BJ (cell line): Measurements from ENCODE around the gene BTBD19. TPM values are rescaled to one million over a fixed set of nuclear protein-coding genes. Genes with fewer than 3 reads are reported as not detected.

Experiments used
- CTCF ChIA-PET: fragments of 350-600 bp; formaldehyde crosslinking; extraction: SDS; loops from one replicate; lab custom pipeline; 2021; ENCODE audit warnings: antibody characterized with exemption, inconsistent platforms; lab: Yijun Ruan, JAX
- POLR2A ChIA-PET: fragments of 300-600 bp; sonication (Branson Sonifier 250); formaldehyde crosslinking; extraction: SDS; loops from one replicate; lab custom pipeline; 2021; ENCODE audit warnings: antibody characterized with exemption; lab: Charles Lee
- DNase-seq: peaks from one replicate; pipeline ENCODE4 v3.0.0-alpha.2; 2011; ENCODE audit warnings: low read depth
- H3K27me3 ChIP-seq: 2 replicates; pipeline ENCODE4 v1.6.0; 2011; ENCODE audit warnings: low read length; ENCODE audit not compliant: control insufficient read depth, insufficient read depth
- H3K36me3 ChIP-seq: 2 replicates; pipeline ENCODE4 v1.5.1; 2011; ENCODE audit warnings: low read length; ENCODE audit not compliant: control insufficient read depth, insufficient read depth
- H3K4me3 ChIP-seq: 2 replicates; pipeline ENCODE4 v1.5.1; 2011; ENCODE audit warnings: low read depth, mild to moderate bottlenecking, control low read depth, low read length
- CTCF ChIP-seq: IDR thresholded peaks from 2 replicates; pipeline ENCODE4 v1.5.1; 2011; ENCODE audit warnings: low read depth, mild to moderate bottlenecking, control low read depth, inconsistent platforms, low read length, moderate library complexity; ENCODE audit not compliant: insufficient read depth
- polyA plus RNA-seq: library from polyadenylated mRNA; depleted of rRNA; stranded (reverse); fragments of >200 nt; gene quantifications from 2 replicates; pipeline ENCODE4 v1.2.3, GENCODE V29; 2011

The BTBD19 gene
- polyA plus RNA-seq, 1 experiment = 25.7 TPM

- POLR2A ChIA-PET = no interaction called here
- peaks cover 25% of the 10 kb centered on the region for H3K36me3 ChIP-seq
Observed at GRCh38 chr1:44778705-44779576, 29.4 kb upstream of the BTBD19 start.

GRCh38 chr1:44780583-44781121 is 27.7 kb upstream of the BTBD19 start:
- no peak overlapping the region for H3K4me3 ChIP-seq
- no peak for TF ChIP-seq CTCF
- POLR2A ChIA-PET = no interaction called here
- no peaks in the 10 kb centered on the region for H3K27me3 ChIP-seq
- peaks cover 25% of the 10 kb centered on the region for H3K36me3 ChIP-seq
- DNase-seq = no peak
- CTCF ChIA-PET = interaction anchor here (1.1 kb wide), 1 partner anchor 12 kb away, joined by 5 read pairs; no protein-coding TSS in a partner anchor

More at GRCh38 chr1:44778705-44779576, 29.4 kb upstream of the BTBD19 start:
- no peaks in the 10 kb centered on the region for H3K27me3 ChIP-seq
- H3K4me3 ChIP-seq = no peak overlapping the region
- no peak for TF ChIP-seq CTCF
- CTCF ChIA-PET = interaction anchor here (1.0 kb wide), 1 partner anchor 8 kb away, joined by 4 read pairs; no protein-coding TSS in a partner anchor
- no peak for DNase-seq

- Histone ChIP-seq H3K4me3 (peak overlapping the region; percentile 24), H3K27me3 (no peaks in the 10 kb centered on the region), H3K36me3 (peaks cover 11% of the 10 kb centered on the region)
- TF ChIP-seq CTCF = no peak
- POLR2A ChIA-PET = interaction anchor here (1.2 kb wide), 1 partner anchor 36 kb away, joined by 4 read pairs; no protein-coding TSS in a partner anchor
- CTCF ChIA-PET = interaction anchor here (0.7 to 3.4 kb wide), 4 partner anchors 9 to 231 kb away, joined by 3 to 10 read pairs (median 5); no protein-coding TSS in a partner anchor
- no peak for DNase-seq
Observed at GRCh38 chr1:44783697-44784093, 24.6 kb upstream of the BTBD19 start.

GRCh38 chr1:44784094-44785028 is 24.0 kb upstream of the BTBD19 start:
- ChIA-PET POLR2A (interaction anchor here (1.2 kb wide), 1 partner anchor 35 kb away, joined by 4 read pairs; no protein-coding TSS in a partner anchor), CTCF (interaction anchor here (0.7 to 3.4 kb wide), 11 partner anchors 8 to 230 kb away, joined by 3 to 10 read pairs (median 4); partner anchors contain the start of gene BTBD19)
- DNase-seq = no peak
- TF ChIP-seq CTCF = 0 out of 2 replicates have a peak, but pooled peaks have one; percentile 11
- no peaks in the 10 kb centered on the region for H3K27me3 ChIP-seq
- H3K4me3 ChIP-seq = peak overlapping the region; percentile 24
- peaks cover 9% of the 10 kb centered on the region for H3K36me3 ChIP-seq
